ENCODE results near the gene ELF4. TPM values are rescaled to one million over a fixed set of nuclear protein-coding genes. Genes with fewer than 3 reads are reported as not detected.

The ELF4 gene
- total and polyA plus RNA-seq, 2 of the 4 experiments (the other 2 are of a cell fraction): 10.9 to 19.0 TPM

DNA sequence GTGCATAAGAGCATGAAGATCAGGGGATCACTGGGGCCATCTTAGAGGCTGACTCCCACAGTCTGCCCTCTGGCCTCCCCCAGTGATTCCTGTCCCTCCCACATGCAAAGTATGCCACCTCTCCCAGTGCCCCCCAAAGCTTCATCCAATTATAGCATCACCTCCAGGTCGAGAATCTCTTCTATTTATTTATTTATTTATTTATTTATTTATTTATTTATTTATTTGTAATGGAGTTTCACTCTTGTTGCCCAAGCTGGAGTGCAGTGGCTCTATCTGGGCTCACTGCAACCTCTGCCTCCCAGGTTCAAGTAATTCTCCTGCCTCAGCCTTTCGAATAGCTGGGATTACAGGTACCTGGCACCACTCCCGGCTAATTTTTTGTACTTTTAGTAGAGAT is 77.7 kb downstream of the ELF4 start:
- Histone ChIP-seq H3K4me2 (ENCODE audit: low read depth, low read length) (no peak overlapping the region), H2AK5ac (ENCODE audit: low read depth, low read length) (no peak overlapping the region), H3K18ac (ENCODE audit: low read depth, low read length) (no peak overlapping the region), H3K27me3 (ENCODE audit: control insufficient read depth, insufficient read depth, low read length) (no peaks in the 10 kb centered on the region; the same call in 1 of the 2 replicates), H2BK15ac (ENCODE audit: low read depth, low read length) (no peak overlapping the region), H2BK20ac (ENCODE audit: low read depth, low read length) (no peak overlapping the region), H2BK5ac (ENCODE audit: low read depth, low read length, poor library complexity, severe bottlenecking) (no peak overlapping the region), H3K9me3 (ENCODE audit: control insufficient read depth, insufficient read depth, low read length) (no peaks in the 10 kb centered on the region), H3K27ac (ENCODE audit: insufficient read depth, low read length) (no peak overlapping the region), H3K23ac (ENCODE audit: low read depth, low read length) (no peak overlapping the region), H3K4ac (ENCODE audit: low read depth, low read length) (no peak overlapping the region), H4K5ac (ENCODE audit: low read depth, low read length) (no peak overlapping the region), H4K8ac (ENCODE audit: low read depth in 2 of 2, low read length in 2 of 2) (no peak overlapping the region), H2BK120ac (ENCODE audit: low read depth, low read length) (no peak overlapping the region), H2AK9ac (replicated peaks; ENCODE audit: low read depth, low read length, poor library complexity) (no peak overlapping the region), H3K9me1 (ENCODE audit: insufficient read depth, low read length) (no peaks in the 10 kb centered on the region), H3K79me1 (ENCODE audit: low read depth in 1 of 2, low read length in 2 of 2) (no peaks in the 10 kb centered on the region), H3K9ac (ENCODE audit: low read depth, low read length) (no peak overlapping the region), H3K4me1 (ENCODE audit: control insufficient read depth, insufficient read depth, low read length) (no peaks in the 10 kb centered on the region), H2AFZ (replicated peaks; ENCODE audit: low read length, poor library complexity) (no peak overlapping the region), H3K4me3 (ENCODE audit: insufficient read depth, low read depth, low read length) (no peak overlapping the region), H3K56ac (ENCODE audit: extremely low read depth, insufficient read depth, low read length) (no peak overlapping the region), H3K36me3 (ENCODE audit: control insufficient read depth, insufficient read depth, low read length) (peaks cover 16% of the 10 kb centered on the region), H4K20me1 (ENCODE audit: insufficient read depth, low read length) (no peaks in the 10 kb centered on the region), H3K14ac (replicated peaks; ENCODE audit: low read depth, low read length) (no peak overlapping the region), H4K91ac (ENCODE audit: insufficient read depth, low read depth, low read length) (no peak overlapping the region)
- ChIA-PET POLR2A (ENCODE audit: unreplicated experiment) (no interaction called here), CTCF (interaction anchor here (0.6 to 1.2 kb wide), 2 partner anchors 107 to 1643 kb away, joined by 3 read pairs; no protein-coding TSS in a partner anchor)
- no peak for DNase-seq
- in situ Hi-C loops (cut with MboI; ENCODE audit: low sequenced_read_pairs): no loop called here
- no TSS peak for BruUV-seq (replicated peaks)
- WGBS, 2 experiments (ENCODE audit: extremely low coverage in 2 of 2, insufficient read length in 1 of 2): no CpG with 5 or more reads among the region's 3 CpGs
- dilution Hi-C loops (cut with HindIII; ENCODE audit: low sequenced_read_pairs, unreplicated experiment): no loop called here
- TF ChIP-seq USF2 (IDR thresholded peaks at IDR 0.05; ENCODE audit: low read depth, low read length) (no peak), SMC3 (IDR thresholded peaks at IDR 0.05; ENCODE audit: low read depth, low read length) (no peak), BHLHE40 (IDR thresholded peaks at IDR 0.05; ENCODE audit: low read depth, low read length) (no peak), MXI1 (IDR thresholded peaks at IDR 0.05; ENCODE audit: borderline replicate concordance, low read depth, low read length) (no peak), CHD1 (IDR thresholded peaks at IDR 0.05; ENCODE audit: low read depth, low read length) (no peak), CTCF (conservative IDR thresholded peaks at IDR 0.05; ENCODE audit: low read depth, low read length) (no peak), MAFK (IDR thresholded peaks at IDR 0.05; ENCODE audit: low read depth, low read length) (no peak), NFE2L2 (IDR thresholded peaks at IDR 0.05; ENCODE audit: low read depth, low read length) (no peak)
- ATAC-seq (ENCODE audit: low read depth): no peak
- intact Hi-C loops (cut with micrococcal nuclease): no loop called here
